VCaP (cell line): ENCODE measurements around the gene PCYOX1L.
"Not testable (repeated sequence)": the region's sequence is repeated elsewhere in the genome, so short reads cannot be mapped to it uniquely, and the experiment has no call there.

ENCODE experiments used
- H3K27ac ChIP-seq: fragments of 450-650 bp; 2 replicates; pipeline ENCODE4 v1.5.1; 2017
- TF ChIP-seq, protein P1 (sequence below): fragments of 450-650 bp; conservative IDR thresholded peaks from 2 replicates; pipeline ENCODE4 v1.5.1; 2017; ENCODE audit warnings: mild to moderate bottlenecking, moderate library complexity

The PCYOX1L gene

DNA sequence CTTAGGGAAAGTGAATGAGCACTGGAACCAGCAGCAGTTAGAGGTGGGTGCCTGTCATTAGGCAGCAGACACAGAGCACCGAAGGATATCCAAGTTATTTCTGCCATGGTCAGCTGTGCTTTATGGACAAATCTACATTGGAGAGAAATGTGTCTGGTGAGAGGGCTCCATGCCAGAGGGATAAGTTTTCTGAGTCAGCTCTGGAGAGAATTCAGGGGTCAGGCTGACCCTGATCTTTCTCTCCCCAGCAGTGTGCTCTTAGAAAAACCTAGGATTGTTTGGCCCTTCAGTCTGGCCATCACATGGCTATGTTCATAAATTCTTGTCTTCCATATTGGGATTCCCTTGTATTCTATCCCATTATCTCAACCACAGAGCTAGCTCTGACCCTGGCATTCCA is 30.1 kb downstream of the PCYOX1L start:
- H3K27ac ChIP-seq, result no peak overlapping the region
- TF ChIP-seq, protein P1, sequence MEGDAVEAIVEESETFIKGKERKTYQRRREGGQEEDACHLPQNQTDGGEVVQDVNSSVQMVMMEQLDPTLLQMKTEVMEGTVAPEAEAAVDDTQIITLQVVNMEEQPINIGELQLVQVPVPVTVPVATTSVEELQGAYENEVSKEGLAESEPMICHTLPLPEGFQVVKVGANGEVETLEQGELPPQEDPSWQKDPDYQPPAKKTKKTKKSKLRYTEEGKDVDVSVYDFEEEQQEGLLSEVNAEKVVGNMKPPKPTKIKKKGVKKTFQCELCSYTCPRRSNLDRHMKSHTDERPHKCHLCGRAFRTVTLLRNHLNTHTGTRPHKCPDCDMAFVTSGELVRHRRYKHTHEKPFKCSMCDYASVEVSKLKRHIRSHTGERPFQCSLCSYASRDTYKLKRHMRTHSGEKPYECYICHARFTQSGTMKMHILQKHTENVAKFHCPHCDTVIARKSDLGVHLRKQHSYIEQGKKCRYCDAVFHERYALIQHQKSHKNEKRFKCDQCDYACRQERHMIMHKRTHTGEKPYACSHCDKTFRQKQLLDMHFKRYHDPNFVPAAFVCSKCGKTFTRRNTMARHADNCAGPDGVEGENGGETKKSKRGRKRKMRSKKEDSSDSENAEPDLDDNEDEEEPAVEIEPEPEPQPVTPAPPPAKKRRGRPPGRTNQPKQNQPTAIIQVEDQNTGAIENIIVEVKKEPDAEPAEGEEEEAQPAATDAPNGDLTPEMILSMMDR, result no peak

DNA sequence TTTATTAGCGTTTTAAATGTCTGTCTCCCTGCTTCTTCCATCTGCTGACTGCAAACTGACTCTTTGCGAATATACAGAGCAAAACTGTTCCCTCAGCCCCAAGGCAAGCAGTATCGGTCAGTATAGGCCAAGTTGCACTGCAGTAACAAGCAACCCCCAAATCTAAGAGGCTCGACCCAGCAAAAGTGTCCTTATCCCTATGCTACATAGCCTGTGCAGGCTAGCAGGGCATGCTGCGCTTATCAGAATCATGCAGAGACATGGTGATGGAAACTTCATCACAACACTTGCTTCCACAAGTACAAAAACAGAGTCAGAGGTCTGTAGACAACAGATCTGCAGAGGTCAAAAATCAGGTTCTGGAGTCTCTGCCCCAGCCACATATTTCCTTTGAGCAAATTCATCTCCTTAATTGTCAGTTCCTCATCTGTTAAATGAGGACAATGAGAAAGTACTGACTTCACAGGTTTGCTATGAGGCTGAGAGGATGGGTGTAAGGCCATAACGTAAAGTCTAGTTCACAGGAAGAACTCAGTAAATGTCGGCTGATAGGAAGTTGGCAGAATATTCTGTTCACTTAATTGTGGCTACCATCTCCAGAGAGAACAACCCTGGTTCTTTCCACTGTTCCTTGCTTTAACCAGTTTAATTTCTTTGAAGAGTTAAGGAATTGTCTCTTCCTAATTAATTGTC is 30.8 kb downstream of the PCYOX1L start:
- TF ChIP-seq, protein P1, result no peak
- H3K27ac ChIP-seq, result no peak overlapping the region

DNA sequence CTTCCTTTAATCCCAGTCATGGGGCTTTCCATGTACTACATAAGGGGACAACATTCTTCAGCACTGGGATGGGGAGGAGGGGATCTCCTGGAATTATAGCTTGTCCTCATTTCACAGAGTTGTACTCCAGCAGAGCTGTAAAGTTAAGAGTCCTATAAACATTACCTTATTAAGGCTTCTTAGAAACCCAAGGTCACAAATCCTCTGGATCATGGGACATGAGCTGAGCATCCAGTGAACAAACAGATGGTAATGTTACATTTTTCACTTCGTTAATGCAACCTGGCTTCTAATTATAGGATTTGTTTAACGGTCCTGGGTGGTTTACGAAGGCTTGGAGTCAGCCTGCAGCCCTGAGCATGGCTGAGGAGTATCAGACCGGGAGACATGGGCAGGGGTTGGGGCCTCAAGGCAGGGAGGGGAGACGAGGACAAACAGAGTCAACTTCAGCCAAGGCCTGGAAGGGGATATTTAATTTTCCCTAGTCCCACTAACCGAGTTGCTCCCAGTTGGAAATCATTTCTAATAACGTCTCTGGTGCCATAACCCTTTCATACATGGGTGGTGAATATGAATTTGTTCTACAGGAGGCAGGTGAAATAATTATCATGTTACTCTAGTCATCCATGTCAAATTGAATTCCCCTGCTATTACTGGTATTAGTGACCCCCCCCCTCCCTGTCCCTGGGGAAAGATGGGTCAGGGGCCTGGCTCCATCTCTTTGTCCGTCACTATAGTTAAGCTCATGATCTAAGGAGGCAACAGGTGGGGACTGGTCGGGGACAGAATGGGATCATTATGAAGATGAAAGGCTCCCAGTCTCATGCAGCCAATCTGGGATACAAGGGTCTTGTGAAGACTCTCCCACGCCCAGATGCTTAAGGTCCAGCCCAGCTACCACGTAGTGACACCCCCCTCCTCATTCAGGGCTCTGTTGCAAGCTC is 32.0 kb downstream of the PCYOX1L start:
- TF ChIP-seq, protein P1, result no peak
- H3K27ac ChIP-seq, result no peak overlapping the region

DNA sequence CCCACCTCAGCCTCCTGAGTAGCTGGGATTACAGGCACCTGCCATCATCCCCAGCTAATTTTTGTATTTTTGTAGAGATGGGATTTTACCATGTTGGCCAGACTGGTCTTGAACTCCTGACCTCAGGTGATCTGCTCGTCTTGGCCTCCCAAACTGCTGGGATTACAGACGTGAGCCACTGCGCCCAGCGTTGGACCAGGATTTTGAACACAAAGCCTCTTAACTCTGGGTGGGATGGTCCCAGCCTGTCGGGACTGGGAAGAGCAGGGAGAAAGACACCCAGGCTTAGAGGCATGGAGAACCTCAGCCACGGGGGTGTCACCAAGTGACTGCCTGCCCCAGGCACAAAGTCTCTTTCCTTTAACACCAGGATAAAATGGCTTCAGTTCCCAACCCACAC is 33.2 kb downstream of the PCYOX1L start:
- H3K27ac ChIP-seq, result not testable (repeated sequence)

DNA sequence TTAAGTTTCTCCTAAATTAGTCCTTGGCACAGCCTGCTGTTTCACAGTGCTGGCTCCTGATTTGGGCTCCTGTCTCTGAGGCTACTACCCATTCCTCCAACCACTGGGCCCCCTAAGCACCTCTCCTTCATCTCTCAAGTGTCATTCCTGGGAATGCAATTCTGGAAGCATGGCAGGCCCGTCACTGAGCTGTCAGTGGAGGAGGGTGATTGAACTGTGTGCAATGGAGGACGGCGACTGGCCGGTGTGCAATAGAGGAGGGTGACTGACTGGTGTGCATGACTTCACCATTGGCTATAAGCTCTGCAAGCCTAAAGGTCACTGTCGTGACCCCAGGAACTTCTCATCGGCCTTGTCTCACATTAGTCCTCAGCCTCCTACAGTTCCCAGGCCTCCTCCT is 33.7 kb downstream of the PCYOX1L start:
- H3K27ac ChIP-seq, result no peak overlapping the region
- TF ChIP-seq, protein P1, result no peak

DNA sequence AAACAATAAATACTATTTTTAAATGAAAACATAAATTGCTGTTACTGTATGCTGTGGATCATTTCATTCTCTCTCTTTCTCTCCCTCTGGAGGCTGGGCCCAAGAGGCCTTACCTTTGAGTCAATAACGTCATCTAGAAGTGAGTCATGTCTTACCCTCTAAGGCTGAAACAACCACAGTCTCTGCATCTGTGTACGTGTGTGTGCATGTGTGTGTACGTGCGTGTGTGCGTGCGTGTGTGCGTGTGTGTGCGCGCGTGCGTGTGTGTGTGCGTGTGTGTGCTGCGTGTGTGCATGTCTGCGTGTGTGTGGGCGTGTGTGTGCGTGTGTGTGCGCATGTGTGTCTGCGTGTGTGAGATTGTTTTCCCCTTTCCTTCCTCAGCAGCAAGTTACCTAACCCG is 34.9 kb downstream of the PCYOX1L start:
- TF ChIP-seq, protein P1, result no peak
- H3K27ac ChIP-seq, result no peak overlapping the region

DNA sequence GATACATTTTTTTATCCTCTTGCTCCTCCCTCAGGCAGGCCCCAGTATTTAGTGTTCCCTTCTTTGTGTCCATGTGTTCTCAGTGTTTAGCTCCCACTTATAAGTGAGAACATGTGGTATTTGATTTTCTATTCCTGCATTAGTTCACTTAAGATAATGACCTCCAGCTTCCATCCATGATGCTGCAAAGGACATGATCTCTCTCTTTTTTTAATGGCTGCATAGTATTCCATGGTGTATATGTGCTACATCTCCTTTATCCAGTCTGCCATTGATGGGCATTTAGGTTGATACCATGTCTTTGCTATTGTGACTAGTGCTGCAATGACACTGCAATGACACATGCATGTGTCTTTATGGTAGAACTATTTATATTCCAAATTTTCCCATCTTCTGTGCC is 37.1 kb downstream of the PCYOX1L start:
- H3K27ac ChIP-seq, result not testable (repeated sequence)

DNA sequence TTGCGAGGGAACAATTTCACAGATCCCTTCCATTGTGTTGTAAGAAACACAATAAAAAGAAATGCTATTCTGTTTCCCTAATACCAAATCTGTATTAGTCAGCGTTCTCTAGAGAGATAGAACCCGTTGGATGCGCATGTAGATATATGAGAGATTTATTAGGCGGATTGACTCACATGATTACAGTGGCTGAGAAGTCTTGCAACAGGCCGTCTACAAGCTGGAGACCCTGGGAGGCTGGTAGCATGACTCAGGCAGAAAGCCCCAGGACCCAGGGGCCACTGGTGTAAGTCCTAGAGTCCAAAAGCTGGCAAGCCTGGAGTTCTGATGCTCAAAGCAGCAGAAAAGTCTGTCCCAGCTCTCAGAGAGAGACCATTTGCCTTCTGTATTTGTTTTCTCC is 39.7 kb downstream of the PCYOX1L start:
- TF ChIP-seq, protein P1, result no peak
- H3K27ac ChIP-seq, result no peak overlapping the region

DNA sequence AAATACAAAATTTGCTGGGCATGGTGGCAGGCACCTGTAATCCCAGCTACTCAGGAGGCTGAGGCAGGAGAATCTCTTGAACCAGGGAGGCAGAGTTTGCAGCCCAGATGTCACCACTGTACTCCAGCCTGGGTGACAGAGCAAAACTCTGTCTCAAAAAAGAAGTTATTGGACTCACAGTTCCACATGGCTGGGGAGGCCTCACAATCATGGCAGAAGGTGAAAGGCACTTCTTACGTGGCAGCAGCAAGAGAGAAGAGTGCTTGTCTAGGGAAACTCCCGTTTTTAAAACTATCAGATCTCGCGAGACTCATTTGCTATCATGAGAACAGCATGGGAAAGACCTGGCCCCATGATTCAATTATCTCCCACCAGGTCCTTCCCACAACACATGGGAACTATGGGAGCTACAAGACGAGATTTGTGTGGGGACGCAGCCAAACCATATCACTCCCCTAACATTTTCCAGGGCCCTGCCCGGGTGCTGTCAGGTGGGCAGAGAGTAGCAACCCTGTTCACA is 41.0 kb downstream of the PCYOX1L start:
- not testable (repeated sequence) for H3K27ac ChIP-seq
